ENCODE data around the gene CTF1. TPM values are rescaled to one million over a fixed set of nuclear protein-coding genes. Genes with fewer than 3 reads are reported as not detected.

Gene CTF1
- total and polyA plus RNA-seq, 2 experiments from 2014 or later: 4.9 to 14.0 TPM

- peak within 1 kb of the TSS; percentile 83 for H3K4me3 ChIP-seq
- DNase-seq (ENCODE audit: low read depth in 1 of 2, low spot score in 1 of 2): peak; percentile 91 to 96
- H3K4me1 ChIP-seq (ENCODE audit: low read depth): peaks cover 19% of the 10 kb centered on the region
- H3K27me3 ChIP-seq: no peaks in the 10 kb centered on the region
- H3K27ac ChIP-seq: peak within 1 kb of the TSS; percentile 98
- H3K9me3 ChIP-seq (ENCODE audit: low read depth): no peaks in the 10 kb centered on the region
- H3K36me3 ChIP-seq: peaks cover 3% of the 10 kb centered on the region
- peak; percentile 50 for TF ChIP-seq CTCF (IDR thresholded peaks at IDR 0.05; ENCODE audit: low read depth, low read length)
Observed at GRCh38 chr16:30893744-30894539, 2.5 kb upstream of the CTF1 start, which contains the start of gene BCL7C. Gene BCL7C, minus strand, starts transcription at chr16:30894077. Its CDS starts 133 bp downstream, at chr16:30893944.

GRCh38 chr16:30894540-30895368 lies 1.7 kb upstream of the CTF1 start:
- Histone ChIP-seq H3K4me1 (ENCODE audit: low read depth) (peaks cover 19% of the 10 kb centered on the region), H3K4me3 (peak overlapping the region; percentile 13), H3K9me3 (ENCODE audit: low read depth) (no peaks in the 10 kb centered on the region), H3K36me3 (no peaks in the 10 kb centered on the region), H3K27me3 (no peaks in the 10 kb centered on the region), H3K27ac (peak overlapping the region; percentile 98)
- DNase-seq (ENCODE audit: low read depth in 1 of 2, low spot score in 1 of 2): no peak
- no peak for TF ChIP-seq CTCF (IDR thresholded peaks at IDR 0.05; ENCODE audit: low read depth, low read length)

GRCh38 chr16:30895627-30896260 lies 670 bp upstream of the CTF1 start:
- Histone ChIP-seq H3K36me3 (no peaks in the 10 kb centered on the region), H3K4me3 (peak overlapping the region; percentile 47), H3K9me3 (ENCODE audit: low read depth) (no peaks in the 10 kb centered on the region), H3K27ac (peak overlapping the region; percentile 98), H3K27me3 (no peaks in the 10 kb centered on the region), H3K4me1 (ENCODE audit: low read depth) (peaks cover 19% of the 10 kb centered on the region)
- TF ChIP-seq CTCF (IDR thresholded peaks at IDR 0.05; ENCODE audit: low read depth, low read length): no peak
- no peak for DNase-seq (ENCODE audit: low read depth in 1 of 2, low spot score in 1 of 2)

- no peak for TF ChIP-seq CTCF (IDR thresholded peaks at IDR 0.05; ENCODE audit: low read depth, low read length)
- Histone ChIP-seq H3K4me3 (peak overlapping the region; percentile 47), H3K27ac (peak overlapping the region; percentile 98), H3K9me3 (ENCODE audit: low read depth) (no peaks in the 10 kb centered on the region), H3K36me3 (no peaks in the 10 kb centered on the region), H3K27me3 (no peaks in the 10 kb centered on the region), H3K4me1 (ENCODE audit: low read depth) (peaks cover 19% of the 10 kb centered on the region)
- DNase-seq (ENCODE audit: low read depth in 1 of 2, low spot score in 1 of 2): peak; percentile 94 to 95
Observed at GRCh38 chr16:30896889-30897733, 697 bp downstream of the CTF1 start.

- DNase-seq (ENCODE audit: low read depth in 1 of 2, low spot score in 1 of 2): no peak
- Histone ChIP-seq H3K4me3 (no peak overlapping the region), H3K9me3 (ENCODE audit: low read depth) (no peaks in the 10 kb centered on the region), H3K27me3 (no peaks in the 10 kb centered on the region), H3K27ac (no peak overlapping the region), H3K36me3 (no peaks in the 10 kb centered on the region), H3K4me1 (ENCODE audit: low read depth) (peaks cover 8% of the 10 kb centered on the region)
- no peak for TF ChIP-seq CTCF (IDR thresholded peaks at IDR 0.05; ENCODE audit: low read depth, low read length)
Observed at GRCh38 chr16:30899794-30900193, 3.4 kb downstream of the CTF1 start.
